C4-2B (cell line): ENCODE results near the gene KHDRBS2.

Source experiments
- CTCF ChIP-seq: fragments of 450-650 bp; conservative IDR thresholded peaks from 2 replicates; pipeline ENCODE4 v1.5.1; 2017; ENCODE audit warnings: mild to moderate bottlenecking
- ZFX ChIP-seq: fragments of 450-650 bp; IDR thresholded peaks from 2 replicates; pipeline ENCODE4 v1.6.1; 2017

- no peak for TF ChIP-seq CTCF
- no peak for TF ChIP-seq ZFX
Measured at GRCh38 chr6:62086047-62086446, 200.0 kb downstream of the KHDRBS2 start.
